SU-DHL-6 (cell line): Measurements from ENCODE around the gene NEMF.

Source experiments
- EZH2phosphoT487 ChIP-seq: fragments of 200-600 bp; sonication (generic), shearing (Covaris generic); conservative IDR thresholded peaks from 2 replicates; pipeline ENCODE4 v1.6.1; 2018; ENCODE audit warnings: mild to moderate bottlenecking, antibody characterized with exemption, low read length, moderate library complexity, mixed read lengths
- TF ChIP-seq, protein P1 (sequence below): fragments of 200-600 bp; sonication (generic); IDR thresholded peaks from one replicate; pipeline ENCODE4 v1.5.1; 2017; ENCODE audit warnings: antibody characterized with exemption, mild to moderate bottlenecking, low read length, moderate library complexity; ENCODE audit not compliant: insufficient read depth, poor library complexity, severe bottlenecking

DNA sequence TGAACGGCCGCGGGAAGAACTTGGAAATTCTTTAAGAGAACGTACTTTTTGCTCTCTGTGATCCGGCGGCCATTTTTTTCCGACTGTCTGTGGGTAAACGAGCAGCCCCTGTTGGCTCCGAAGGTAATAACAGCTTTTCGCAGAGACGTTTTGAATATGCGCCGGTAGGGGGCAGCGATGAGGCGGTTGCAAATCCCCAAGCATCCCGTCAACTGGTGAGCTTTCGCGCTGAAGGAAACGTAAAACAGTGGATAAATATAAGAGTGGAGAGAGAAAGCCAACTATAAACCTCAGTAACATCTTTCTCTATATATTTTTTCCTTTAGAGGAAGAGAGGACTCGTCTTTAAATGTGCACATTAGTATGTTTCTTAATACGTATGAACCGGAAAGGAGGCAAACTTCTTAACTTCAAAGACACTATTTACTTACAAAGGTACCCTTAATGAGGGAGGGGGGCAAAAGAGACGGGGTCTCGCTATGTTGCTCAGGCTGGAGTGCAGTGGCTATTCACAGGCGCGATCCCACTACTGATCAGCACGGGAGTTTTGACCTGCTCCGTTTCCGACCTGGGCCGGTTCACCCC lies 9.6 kb upstream of the NEMF start:
- TF ChIP-seq, protein P1, sequence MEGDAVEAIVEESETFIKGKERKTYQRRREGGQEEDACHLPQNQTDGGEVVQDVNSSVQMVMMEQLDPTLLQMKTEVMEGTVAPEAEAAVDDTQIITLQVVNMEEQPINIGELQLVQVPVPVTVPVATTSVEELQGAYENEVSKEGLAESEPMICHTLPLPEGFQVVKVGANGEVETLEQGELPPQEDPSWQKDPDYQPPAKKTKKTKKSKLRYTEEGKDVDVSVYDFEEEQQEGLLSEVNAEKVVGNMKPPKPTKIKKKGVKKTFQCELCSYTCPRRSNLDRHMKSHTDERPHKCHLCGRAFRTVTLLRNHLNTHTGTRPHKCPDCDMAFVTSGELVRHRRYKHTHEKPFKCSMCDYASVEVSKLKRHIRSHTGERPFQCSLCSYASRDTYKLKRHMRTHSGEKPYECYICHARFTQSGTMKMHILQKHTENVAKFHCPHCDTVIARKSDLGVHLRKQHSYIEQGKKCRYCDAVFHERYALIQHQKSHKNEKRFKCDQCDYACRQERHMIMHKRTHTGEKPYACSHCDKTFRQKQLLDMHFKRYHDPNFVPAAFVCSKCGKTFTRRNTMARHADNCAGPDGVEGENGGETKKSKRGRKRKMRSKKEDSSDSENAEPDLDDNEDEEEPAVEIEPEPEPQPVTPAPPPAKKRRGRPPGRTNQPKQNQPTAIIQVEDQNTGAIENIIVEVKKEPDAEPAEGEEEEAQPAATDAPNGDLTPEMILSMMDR: peak; percentile 100
- TF ChIP-seq EZH2phosphoT487: no peak
